ENCODE measurements around the gene PRPH2. TPM values are rescaled to one million over a fixed set of nuclear protein-coding genes. Genes with fewer than 3 reads are reported as not detected.
A peak's percentile ranks its signal among the peaks of the same experiment; 100 is the strongest.

The PRPH2 gene
- total and polyA plus RNA-seq, 2 experiments from 2014 or later = not detected

DNA sequence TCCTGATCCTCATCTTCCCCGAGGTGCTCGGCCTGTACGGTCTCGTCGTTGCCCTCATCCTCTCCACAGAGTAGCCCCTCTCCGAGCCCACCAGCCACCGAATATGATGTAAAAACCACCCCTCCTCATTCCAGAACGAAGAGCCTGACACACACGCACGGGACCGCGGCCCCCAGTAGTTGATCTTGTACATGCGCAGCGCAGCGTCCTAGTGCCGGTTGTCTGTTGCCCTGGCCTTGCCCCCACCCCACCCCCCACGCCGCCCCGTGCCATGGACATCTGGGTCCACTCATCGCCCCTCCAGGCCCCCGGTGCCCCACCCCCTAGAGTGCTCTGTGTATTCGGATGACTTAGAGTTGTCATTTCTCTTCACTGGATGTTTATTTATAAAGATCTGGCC is 5.2 kb upstream of the PRPH2 start:
- Histone ChIP-seq H4K20me1 (ENCODE audit: insufficient read depth, poor library complexity, severe bottlenecking) (no peaks in the 10 kb centered on the region), H3K9me3 (ENCODE audit: low read depth) (no peaks in the 10 kb centered on the region), H3K27me3 (no peaks in the 10 kb centered on the region), H3K36me3 (replicated peaks; ENCODE audit: insufficient read depth, low read depth) (no peaks in the 10 kb centered on the region), H3K27ac (no peak overlapping the region), H3K4me2 (no peak overlapping the region), H3K79me2 (no peaks in the 10 kb centered on the region), H3K4me1 (ENCODE audit: insufficient read depth) (no peaks in the 10 kb centered on the region), H3K4me3 (no peak overlapping the region), H3K9me2 (replicated peaks; ENCODE audit: insufficient read depth) (no peaks in the 10 kb centered on the region), H2AFZ (no peak overlapping the region)
- TF ChIP-seq, protein P1, sequence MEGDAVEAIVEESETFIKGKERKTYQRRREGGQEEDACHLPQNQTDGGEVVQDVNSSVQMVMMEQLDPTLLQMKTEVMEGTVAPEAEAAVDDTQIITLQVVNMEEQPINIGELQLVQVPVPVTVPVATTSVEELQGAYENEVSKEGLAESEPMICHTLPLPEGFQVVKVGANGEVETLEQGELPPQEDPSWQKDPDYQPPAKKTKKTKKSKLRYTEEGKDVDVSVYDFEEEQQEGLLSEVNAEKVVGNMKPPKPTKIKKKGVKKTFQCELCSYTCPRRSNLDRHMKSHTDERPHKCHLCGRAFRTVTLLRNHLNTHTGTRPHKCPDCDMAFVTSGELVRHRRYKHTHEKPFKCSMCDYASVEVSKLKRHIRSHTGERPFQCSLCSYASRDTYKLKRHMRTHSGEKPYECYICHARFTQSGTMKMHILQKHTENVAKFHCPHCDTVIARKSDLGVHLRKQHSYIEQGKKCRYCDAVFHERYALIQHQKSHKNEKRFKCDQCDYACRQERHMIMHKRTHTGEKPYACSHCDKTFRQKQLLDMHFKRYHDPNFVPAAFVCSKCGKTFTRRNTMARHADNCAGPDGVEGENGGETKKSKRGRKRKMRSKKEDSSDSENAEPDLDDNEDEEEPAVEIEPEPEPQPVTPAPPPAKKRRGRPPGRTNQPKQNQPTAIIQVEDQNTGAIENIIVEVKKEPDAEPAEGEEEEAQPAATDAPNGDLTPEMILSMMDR (IDR thresholded peaks at IDR 0.05; ENCODE audit: poor library complexity) = no peak
- 96% methylated on average over 22 of the region's 22 CpGs for WGBS (ENCODE audit: low lambda C conversion rate, missing lambda C conversion rate)
- no peak for DNase-seq (ENCODE audit: low spot score)

- H4K20me1 ChIP-seq (ENCODE audit: insufficient read depth, poor library complexity, severe bottlenecking) = no peaks in the 10 kb centered on the region
- TF ChIP-seq, protein P1 (IDR thresholded peaks at IDR 0.05; ENCODE audit: poor library complexity) = no peak
- H3K79me2 ChIP-seq = no peaks in the 10 kb centered on the region
- DNase-seq (ENCODE audit: low spot score) = no peak
- 97% methylated on average over 52 of the region's 52 CpGs for WGBS (ENCODE audit: low lambda C conversion rate, missing lambda C conversion rate)
- H2AFZ ChIP-seq = no peak overlapping the region
- no peaks in the 10 kb centered on the region for H3K9me3 ChIP-seq (ENCODE audit: low read depth)
- no peak overlapping the region for H3K4me2 ChIP-seq
- no peaks in the 10 kb centered on the region for H3K36me3 ChIP-seq (replicated peaks; ENCODE audit: insufficient read depth, low read depth)
- H3K27me3 ChIP-seq = no peaks in the 10 kb centered on the region
- no peaks in the 10 kb centered on the region for H3K9me2 ChIP-seq (replicated peaks; ENCODE audit: insufficient read depth)
- no peaks in the 10 kb centered on the region for H3K4me1 ChIP-seq (ENCODE audit: insufficient read depth)
- H3K4me3 ChIP-seq = no peak overlapping the region
- H3K27ac ChIP-seq = no peak overlapping the region
Observed at GRCh38 chr6:42727087-42727611, 4.8 kb upstream of the PRPH2 start.

DNA sequence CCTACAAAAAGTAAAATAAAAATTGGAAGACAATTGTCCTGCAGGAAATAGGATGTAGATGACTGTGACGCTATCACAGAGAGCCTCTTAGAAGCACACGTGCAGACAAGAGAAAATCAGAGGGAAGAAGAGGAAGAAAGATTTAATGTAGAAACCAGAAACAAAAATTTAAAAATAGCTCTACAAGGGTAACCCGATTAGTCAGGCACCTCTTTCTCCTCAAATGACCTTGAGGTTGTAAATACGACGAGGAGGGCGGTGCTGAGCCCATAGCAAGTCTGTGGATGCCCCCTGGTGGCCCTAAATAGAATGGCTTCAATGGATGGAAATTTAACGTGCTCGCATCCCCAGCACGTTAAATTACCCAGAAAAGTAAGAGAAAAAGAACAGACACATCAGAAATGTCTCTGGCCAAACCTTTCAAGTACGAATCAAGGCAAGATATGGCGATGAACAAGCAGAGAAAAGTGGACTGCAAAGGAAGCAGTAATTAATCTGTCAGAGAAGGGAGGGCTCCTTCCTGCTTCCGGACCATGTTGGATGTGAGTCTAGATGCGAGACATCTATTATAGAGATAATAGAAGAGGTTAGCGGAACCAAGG is 4.2 kb upstream of the PRPH2 start:
- H3K4me1 ChIP-seq (ENCODE audit: insufficient read depth) = no peaks in the 10 kb centered on the region
- H3K27ac ChIP-seq = no peak overlapping the region
- H3K9me3 ChIP-seq (ENCODE audit: low read depth) = no peaks in the 10 kb centered on the region
- no peak overlapping the region for H2AFZ ChIP-seq
- H3K27me3 ChIP-seq = no peaks in the 10 kb centered on the region
- H3K4me2 ChIP-seq = no peak overlapping the region
- TF ChIP-seq EZH2phosphoT487 (IDR thresholded peaks at IDR 0.05; ENCODE audit: low read depth, severe bottlenecking, unreplicated experiment) (no peak), EZH2 (IDR thresholded peaks at IDR 0.05; ENCODE audit: borderline replicate concordance) (no peak)
- TF ChIP-seq, protein P1 (IDR thresholded peaks at IDR 0.05; ENCODE audit: poor library complexity) = peak; percentile 94
- no peak overlapping the region for H3K4me3 ChIP-seq
- no peaks in the 10 kb centered on the region for H4K20me1 ChIP-seq (ENCODE audit: insufficient read depth, poor library complexity, severe bottlenecking)
- 29% methylated on average over 14 of the region's 14 CpGs for WGBS (ENCODE audit: low lambda C conversion rate, missing lambda C conversion rate)
- H3K79me2 ChIP-seq = no peaks in the 10 kb centered on the region
- DNase-seq (ENCODE audit: low spot score) = peak; percentile 92
- H3K9me2 ChIP-seq (replicated peaks; ENCODE audit: insufficient read depth) = no peaks in the 10 kb centered on the region
- H3K36me3 ChIP-seq (replicated peaks; ENCODE audit: insufficient read depth, low read depth) = no peaks in the 10 kb centered on the region

DNA sequence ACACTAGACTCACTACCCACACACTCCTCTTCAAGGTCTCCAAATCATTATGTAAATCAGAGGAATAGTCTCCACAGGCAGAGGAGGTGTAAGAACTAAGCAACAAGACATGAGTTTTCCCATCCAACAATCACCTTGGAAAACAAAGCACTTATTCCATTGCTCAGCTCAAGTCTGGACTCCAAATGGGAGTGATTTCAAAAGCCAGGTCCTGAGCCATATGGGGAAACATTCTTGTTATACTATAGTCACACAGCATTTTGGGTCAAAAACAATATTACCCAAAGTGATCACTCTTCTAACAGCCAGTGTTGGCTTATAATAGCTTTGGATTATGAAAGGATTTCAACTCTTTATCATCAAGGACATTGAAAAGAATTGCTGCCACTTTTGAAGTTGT is 3.6 kb upstream of the PRPH2 start:
- Histone ChIP-seq H3K27me3 (no peaks in the 10 kb centered on the region), H2AFZ (no peak overlapping the region), H3K4me2 (no peak overlapping the region), H3K4me1 (ENCODE audit: insufficient read depth) (no peaks in the 10 kb centered on the region), H3K27ac (no peak overlapping the region), H3K36me3 (replicated peaks; ENCODE audit: insufficient read depth, low read depth) (no peaks in the 10 kb centered on the region), H3K9me2 (replicated peaks; ENCODE audit: insufficient read depth) (no peaks in the 10 kb centered on the region), H3K4me3 (no peak overlapping the region), H4K20me1 (ENCODE audit: insufficient read depth, poor library complexity, severe bottlenecking) (no peaks in the 10 kb centered on the region), H3K79me2 (no peaks in the 10 kb centered on the region), H3K9me3 (ENCODE audit: low read depth) (no peaks in the 10 kb centered on the region)
- TF ChIP-seq EZH2 (IDR thresholded peaks at IDR 0.05; ENCODE audit: borderline replicate concordance) = no peak
- TF ChIP-seq, protein P1 (IDR thresholded peaks at IDR 0.05; ENCODE audit: poor library complexity) = no peak
- no peak for TF ChIP-seq EZH2phosphoT487 (IDR thresholded peaks at IDR 0.05; ENCODE audit: low read depth, severe bottlenecking, unreplicated experiment)
- DNase-seq (ENCODE audit: low spot score) = no peak
